Activated B cell treated with CpG ODN at 0.5 μM for 24 hours (primary cell): ENCODE data around the gene SRSF1. TPM values are rescaled to one million over a fixed set of nuclear protein-coding genes. Genes with fewer than 3 reads are reported as not detected.
A peak's percentile ranks its signal among the peaks of the same experiment; 100 is the strongest.

Experiments used
- ATAC-seq: fragments of 200-7000 bp; cut with Tn5 transposase; one replicate; pipeline ENCODE4 v1.10.0; 2021; ENCODE audit warnings: low read depth, mild to moderate bottlenecking, moderate library complexity
- CTCF ChIA-PET: fragments of 350-600 bp; sonication (Branson Sonifier 250); formaldehyde crosslinking; loops from one replicate; lab custom pipeline; 2021; ENCODE audit warnings: antibody characterized with exemption; lab: Charles Lee
- POLR2A ChIA-PET: fragments of 350-600 bp; sonication (Branson Sonifier 250); formaldehyde crosslinking; loops from one replicate; lab custom pipeline; 2021; ENCODE audit warnings: antibody characterized with exemption; lab: Charles Lee
- DNase-seq: peaks from one replicate; pipeline ENCODE4 v3.0.0; 2022
- H3K27ac Mint-ChIP-seq: one replicate; pipeline ENCODE4 v1.8.0; 2020; ENCODE audit warnings: mixed read lengths
- H3K27me3 Mint-ChIP-seq: one replicate; pipeline ENCODE4 v1.8.0; 2021; ENCODE audit warnings: mixed read lengths
- H3K36me3 Mint-ChIP-seq: one replicate; pipeline ENCODE4 v1.8.0; 2021; ENCODE audit warnings: low read depth, mixed read lengths
- H3K4me1 Mint-ChIP-seq: one replicate; pipeline ENCODE4 v1.8.0; 2021; ENCODE audit warnings: mixed read lengths
- H3K4me3 Mint-ChIP-seq: one replicate; pipeline ENCODE4 v1.8.0; 2020; ENCODE audit warnings: mild to moderate bottlenecking, mixed read lengths
- H3K9me3 Mint-ChIP-seq: one replicate; pipeline ENCODE4 v1.8.0; 2020; ENCODE audit warnings: mixed read lengths
- CTCF ChIP-seq: fragments of 200-600 bp; IDR thresholded peaks from one replicate; pipeline ENCODE4 v1.8.0; 2022; ENCODE audit warnings: antibody characterized with exemption, mild to moderate bottlenecking
- intact Hi-C: fragments of 100-400 bp; cut with micrococcal nuclease; formaldehyde crosslinking; loops from one replicate; pipeline ENCODE4 v1.15.1; 2024
- total RNA-seq: library from RNA; stranded (reverse); gene quantifications from 2 replicates; pipeline ENCODE4 v1.2.3, GENCODE V29; 2022

SRSF1 gene
- total RNA-seq: 288 and 289 TPM in 2 replicates

DNA sequence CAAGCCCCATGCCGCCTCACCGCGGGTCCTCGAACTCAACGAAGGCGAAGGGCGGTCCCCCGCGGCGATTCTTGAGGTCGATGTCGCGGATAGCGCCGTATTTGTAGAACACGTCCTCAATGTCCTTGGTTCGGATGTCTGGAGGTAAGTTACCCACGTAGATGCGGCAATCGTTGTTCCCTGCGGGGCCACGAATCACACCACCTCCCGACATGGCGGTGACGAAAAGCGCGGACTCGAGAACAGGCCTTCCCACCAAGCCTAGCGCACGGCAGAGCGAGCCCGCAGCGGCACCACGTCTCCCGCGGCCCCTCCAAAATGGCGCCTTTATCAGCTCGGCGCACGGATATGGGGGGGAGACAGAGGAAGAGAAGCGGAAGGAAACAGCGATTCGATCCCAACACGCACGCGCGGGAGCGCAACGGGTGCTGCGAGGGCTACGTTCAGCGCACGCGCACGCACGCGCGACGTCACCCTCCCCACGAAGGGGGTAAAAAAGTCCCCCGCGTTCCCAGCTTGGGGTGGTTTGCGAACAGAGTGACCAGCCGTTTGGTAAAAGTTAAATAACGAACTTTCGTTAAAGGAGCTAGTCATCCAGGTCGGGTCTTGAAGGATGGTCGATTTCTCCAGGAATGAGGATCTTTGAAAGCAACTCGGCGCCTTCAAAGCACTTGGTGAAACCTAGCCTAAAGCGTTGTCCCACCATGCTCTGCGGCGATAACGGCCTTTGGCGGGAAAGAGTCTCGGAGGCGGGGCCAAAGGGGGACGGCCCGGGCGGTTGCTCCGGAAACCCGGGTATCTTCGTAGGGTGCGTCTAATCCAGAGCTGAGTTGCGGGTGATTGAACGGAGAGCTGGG is at the start of gene SRSF1:
Gene SRSF1, minus strand, starts transcription at position 323 of the 857 bp plus-strand sequence. Its CDS starts 109 bp downstream, at position 214.
- DNase-seq (peak; percentile 95), ATAC-seq (peak; percentile 89)
- Mint-ChIP-seq H3K27ac (peak within 1 kb of the TSS; percentile 99), H3K4me1 (peaks cover 53% of the 10 kb centered on the region), H3K36me3 (peaks cover 57% of the 10 kb centered on the region), H3K27me3 (peaks cover 3% of the 10 kb centered on the region), H3K9me3 (no peaks in the 10 kb centered on the region), H3K4me3 (peak within 1 kb of the TSS; percentile 100)
- intact Hi-C loops: loop anchor here (1.0 to 10.0 kb wide), 12 partner anchors 8 to 1174 kb away; partner anchors contain the start of genes AKAP1, C17orf67, MKS1 and MRPS23
- no peak for TF ChIP-seq CTCF
- CTCF ChIA-PET: interaction anchor here (0.7 to 2.3 kb wide), 6 partner anchors 9 to 149 kb away, joined by 3 to 16 read pairs (median 4); no protein-coding TSS in a partner anchor
- POLR2A ChIA-PET: interaction anchor here (0.7 to 2.9 kb wide), 31 partner anchors 9 to 1148 kb away, joined by 3 to 55 read pairs (median 4); partner anchors contain the start of genes AKAP1, DYNLL2, MRPS23 and PRR11

- Mint-ChIP-seq H3K36me3 (no peaks in the 10 kb centered on the region), H3K4me1 (no peaks in the 10 kb centered on the region), H3K27ac (no peak overlapping the region), H3K4me3 (no peak overlapping the region), H3K9me3 (no peaks in the 10 kb centered on the region), H3K27me3 (peaks cover 15% of the 10 kb centered on the region)
- intact Hi-C loops: no loop called here
- ChIA-PET CTCF (no interaction called here), POLR2A (no interaction called here)
- TF ChIP-seq CTCF: no peak
- no peak for ATAC-seq
- no peak for DNase-seq
Observed at GRCh38 chr17:58056476-58056875, 49.4 kb upstream of the SRSF1 start.

DNA sequence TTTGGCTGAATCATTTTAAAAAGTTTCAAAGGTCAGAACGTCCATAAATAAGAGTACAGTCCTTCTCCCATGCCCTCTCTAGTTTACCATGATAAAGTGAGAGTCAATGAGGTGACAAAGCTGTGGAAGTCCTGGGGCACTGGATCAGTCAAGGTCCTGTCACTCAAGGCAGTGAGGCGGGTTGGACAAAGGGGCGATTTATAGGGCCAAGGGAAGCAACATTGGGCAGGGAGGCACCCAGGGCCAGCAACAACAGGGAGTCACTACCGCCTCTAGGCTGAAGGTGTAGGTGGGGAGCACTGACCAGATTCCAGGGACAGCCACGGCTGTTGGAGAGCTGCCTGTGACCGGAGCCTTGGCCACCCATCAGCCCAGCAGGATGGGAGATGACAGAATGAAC is 47.6 kb upstream of the SRSF1 start:
- H3K27ac Mint-ChIP-seq: no peak overlapping the region
- H3K4me1 Mint-ChIP-seq: no peaks in the 10 kb centered on the region
- no peaks in the 10 kb centered on the region for H3K9me3 Mint-ChIP-seq
- DNase-seq: no peak
- ATAC-seq: no peak
- peaks cover 14% of the 10 kb centered on the region for H3K27me3 Mint-ChIP-seq
- CTCF ChIA-PET: no interaction called here
- no peak overlapping the region for H3K4me3 Mint-ChIP-seq
- no peaks in the 10 kb centered on the region for H3K36me3 Mint-ChIP-seq
- no peak for TF ChIP-seq CTCF
- intact Hi-C loops: no loop called here
- POLR2A ChIA-PET: no interaction called here

DNA sequence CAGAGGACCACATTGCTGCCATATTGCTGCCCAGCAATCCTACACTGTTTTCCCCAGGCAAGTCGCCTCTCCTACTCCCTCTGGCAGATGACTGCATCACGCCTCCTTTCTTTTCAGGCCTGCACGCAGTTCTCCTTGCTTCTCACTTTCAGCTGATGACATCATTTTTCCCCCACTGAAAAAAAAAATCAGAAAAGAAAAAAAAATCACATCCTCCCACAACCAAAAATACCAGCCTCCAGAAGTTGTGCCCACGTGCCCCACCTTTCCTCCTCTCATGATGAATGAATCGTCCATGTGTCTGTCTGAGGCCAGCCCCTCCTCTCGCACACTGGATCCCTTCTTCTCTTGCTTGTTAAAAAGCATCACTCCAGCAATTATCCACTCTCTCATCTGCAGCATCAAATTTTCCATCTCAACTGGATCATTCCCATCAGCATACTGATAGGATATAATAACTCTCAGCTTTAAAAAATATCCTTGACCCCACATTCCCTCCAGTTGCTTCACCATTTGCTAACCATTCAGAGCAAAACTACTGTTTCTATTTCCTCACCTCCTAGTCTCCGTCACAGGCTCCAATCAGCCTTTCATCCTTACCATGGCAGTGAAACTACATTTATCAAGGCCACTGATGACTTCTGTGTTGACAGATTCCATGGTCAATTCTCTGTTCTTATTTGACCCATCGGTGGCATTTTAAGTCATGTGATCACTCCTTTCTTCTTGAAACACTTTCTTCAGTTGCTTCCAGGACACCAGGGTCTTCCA is 46.1 kb upstream of the SRSF1 start:
- peaks cover 14% of the 10 kb centered on the region for H3K27me3 Mint-ChIP-seq
- no peaks in the 10 kb centered on the region for H3K9me3 Mint-ChIP-seq
- H3K36me3 Mint-ChIP-seq: no peaks in the 10 kb centered on the region
- ChIA-PET CTCF (no interaction called here), POLR2A (interaction anchor here (0.6 kb wide), 1 partner anchor 193 kb away, joined by 5 read pairs; no protein-coding TSS in a partner anchor)
- DNase-seq: no peak
- H3K4me1 Mint-ChIP-seq: no peaks in the 10 kb centered on the region
- intact Hi-C loops: no loop called here
- H3K4me3 Mint-ChIP-seq: no peak overlapping the region
- H3K27ac Mint-ChIP-seq: no peak overlapping the region
- no peak for ATAC-seq
- TF ChIP-seq CTCF: no peak
